H1 (cell line): ENCODE data around the gene ARF4. TPM values are rescaled to one million over a fixed set of nuclear protein-coding genes. Genes with fewer than 3 reads are reported as not detected.

Source experiments
- EGR1 ChIP-seq: IDR thresholded peaks from 2 replicates; pipeline ENCODE4 v1.6.1; 2011; ENCODE audit warnings: low read depth, low read length, borderline replicate concordance
- KDM4A ChIP-seq: IDR thresholded peaks from one replicate; pipeline ENCODE4 v1.7.1; 2012; ENCODE audit warnings: low read depth, mild to moderate bottlenecking, moderate library complexity, low read length, inconsistent platforms; ENCODE audit not compliant: severe bottlenecking
- SP4 ChIP-seq: IDR thresholded peaks from 2 replicates; pipeline ENCODE4 v1.6.1; 2012; ENCODE audit warnings: low read length, inconsistent platforms
- SUZ12 ChIP-seq: fragments of 200-600 bp; sonication (generic); IDR thresholded peaks from 2 replicates; pipeline ENCODE4 v1.6.1; 2012; ENCODE audit warnings: mild to moderate bottlenecking, inconsistent platforms, low read length, moderate library complexity, mixed read lengths
- TAF1 ChIP-seq: IDR thresholded peaks from 2 replicates; pipeline ENCODE4 v1.6.1; 2011; ENCODE audit warnings: mild to moderate bottlenecking, low read depth, low read length
- USF2 ChIP-seq: IDR thresholded peaks from 2 replicates; pipeline ENCODE4 v1.6.1; 2011; ENCODE audit warnings: low read length, improper control_type of control experiment
- YY1 ChIP-seq: IDR thresholded peaks from 2 replicates; pipeline ENCODE4 v1.6.1; 2011; ENCODE audit warnings: low read depth, mild to moderate bottlenecking, low read length
- polyA plus RNA-seq, 7 experiments: library from polyadenylated mRNA; depleted of rRNA in 3 of 7; stranded (reverse) in 5 of 7; unstranded in 2 of 7; fragments of >200 nt in 5 of 7; fragments of 200-250 nt in 2 of 7; gene quantifications; 1 replicate in 5 of 7; 2 replicates in 1 of 7; 4 replicates in 1 of 7; pipeline versions ENCODE4 v1.2.1 to v1.2.3, GENCODE V29; 2011 to 2013; ENCODE audit warnings: missing spikeins in 2 of 7, mixed read lengths in 2 of 7
- total RNA-seq: library from RNA; stranded (reverse); fragmentation: NEBNext Ultra II Directional; extraction: Animal tissue kit (Norgen Biotek cat#: 25700); gene quantifications from 2 replicates; pipeline ENCODE4 v1.2.1, GENCODE V29; 2021
- TF ChIP-seq, protein P1 (sequence below): fragments of 300-600 bp; sonication (generic); IDR thresholded peaks from 2 replicates; pipeline ENCODE4 v1.7.1; 2012; ENCODE audit warnings: low read length, moderate library complexity, mild to moderate bottlenecking, inconsistent platforms; ENCODE audit not compliant: insufficient replicate concordance
- TF ChIP-seq, protein P2 (sequence below): IDR thresholded peaks from 2 replicates; pipeline ENCODE4 v1.6.1; 2011; ENCODE audit warnings: low read depth, mild to moderate bottlenecking, low read length; ENCODE audit not compliant: insufficient read depth

Gene ARF4
- total and polyA plus RNA-seq, 2 of the 8 experiments (the other 6 are each of a cell fraction or from before 2014, with no cell fraction given): 138 to 165 TPM

DNA sequence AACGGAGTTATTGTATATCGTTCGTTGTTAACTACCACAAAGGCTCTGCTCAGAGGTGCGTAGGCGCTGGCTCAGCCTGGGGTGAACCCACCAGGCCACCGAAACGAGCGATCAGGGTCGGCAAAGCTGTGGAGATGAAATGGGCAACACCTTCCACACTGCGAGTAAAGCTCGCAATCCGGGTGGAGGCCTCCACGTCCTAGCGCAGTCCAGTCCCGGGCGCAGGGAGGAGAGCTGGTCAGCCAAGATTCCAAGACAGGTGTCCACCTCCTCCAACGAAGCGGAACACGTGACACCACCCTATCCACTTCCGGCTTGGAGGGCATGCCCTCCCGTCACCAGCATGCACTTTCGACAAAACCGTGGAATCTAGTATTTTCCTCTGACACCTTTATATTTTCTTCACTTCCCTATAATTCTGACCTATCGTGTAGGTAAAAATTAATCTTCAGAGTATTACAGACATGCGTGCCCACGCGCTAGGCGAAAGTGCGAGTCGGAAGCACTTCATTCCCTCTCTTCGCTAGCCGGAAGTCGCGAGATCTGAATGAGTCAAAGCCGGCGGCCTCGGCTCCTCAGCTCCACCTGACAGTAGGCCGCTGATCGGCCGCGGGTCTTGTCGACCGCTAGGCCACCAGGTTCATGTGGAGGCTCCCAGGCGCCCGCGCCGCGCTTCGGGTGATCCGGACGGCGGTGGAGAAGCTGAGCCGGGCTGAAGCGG lies 41.2 kb downstream of the ARF4 start, which contains the start of gene PDE12 (continued):
- TF ChIP-seq, protein P1, sequence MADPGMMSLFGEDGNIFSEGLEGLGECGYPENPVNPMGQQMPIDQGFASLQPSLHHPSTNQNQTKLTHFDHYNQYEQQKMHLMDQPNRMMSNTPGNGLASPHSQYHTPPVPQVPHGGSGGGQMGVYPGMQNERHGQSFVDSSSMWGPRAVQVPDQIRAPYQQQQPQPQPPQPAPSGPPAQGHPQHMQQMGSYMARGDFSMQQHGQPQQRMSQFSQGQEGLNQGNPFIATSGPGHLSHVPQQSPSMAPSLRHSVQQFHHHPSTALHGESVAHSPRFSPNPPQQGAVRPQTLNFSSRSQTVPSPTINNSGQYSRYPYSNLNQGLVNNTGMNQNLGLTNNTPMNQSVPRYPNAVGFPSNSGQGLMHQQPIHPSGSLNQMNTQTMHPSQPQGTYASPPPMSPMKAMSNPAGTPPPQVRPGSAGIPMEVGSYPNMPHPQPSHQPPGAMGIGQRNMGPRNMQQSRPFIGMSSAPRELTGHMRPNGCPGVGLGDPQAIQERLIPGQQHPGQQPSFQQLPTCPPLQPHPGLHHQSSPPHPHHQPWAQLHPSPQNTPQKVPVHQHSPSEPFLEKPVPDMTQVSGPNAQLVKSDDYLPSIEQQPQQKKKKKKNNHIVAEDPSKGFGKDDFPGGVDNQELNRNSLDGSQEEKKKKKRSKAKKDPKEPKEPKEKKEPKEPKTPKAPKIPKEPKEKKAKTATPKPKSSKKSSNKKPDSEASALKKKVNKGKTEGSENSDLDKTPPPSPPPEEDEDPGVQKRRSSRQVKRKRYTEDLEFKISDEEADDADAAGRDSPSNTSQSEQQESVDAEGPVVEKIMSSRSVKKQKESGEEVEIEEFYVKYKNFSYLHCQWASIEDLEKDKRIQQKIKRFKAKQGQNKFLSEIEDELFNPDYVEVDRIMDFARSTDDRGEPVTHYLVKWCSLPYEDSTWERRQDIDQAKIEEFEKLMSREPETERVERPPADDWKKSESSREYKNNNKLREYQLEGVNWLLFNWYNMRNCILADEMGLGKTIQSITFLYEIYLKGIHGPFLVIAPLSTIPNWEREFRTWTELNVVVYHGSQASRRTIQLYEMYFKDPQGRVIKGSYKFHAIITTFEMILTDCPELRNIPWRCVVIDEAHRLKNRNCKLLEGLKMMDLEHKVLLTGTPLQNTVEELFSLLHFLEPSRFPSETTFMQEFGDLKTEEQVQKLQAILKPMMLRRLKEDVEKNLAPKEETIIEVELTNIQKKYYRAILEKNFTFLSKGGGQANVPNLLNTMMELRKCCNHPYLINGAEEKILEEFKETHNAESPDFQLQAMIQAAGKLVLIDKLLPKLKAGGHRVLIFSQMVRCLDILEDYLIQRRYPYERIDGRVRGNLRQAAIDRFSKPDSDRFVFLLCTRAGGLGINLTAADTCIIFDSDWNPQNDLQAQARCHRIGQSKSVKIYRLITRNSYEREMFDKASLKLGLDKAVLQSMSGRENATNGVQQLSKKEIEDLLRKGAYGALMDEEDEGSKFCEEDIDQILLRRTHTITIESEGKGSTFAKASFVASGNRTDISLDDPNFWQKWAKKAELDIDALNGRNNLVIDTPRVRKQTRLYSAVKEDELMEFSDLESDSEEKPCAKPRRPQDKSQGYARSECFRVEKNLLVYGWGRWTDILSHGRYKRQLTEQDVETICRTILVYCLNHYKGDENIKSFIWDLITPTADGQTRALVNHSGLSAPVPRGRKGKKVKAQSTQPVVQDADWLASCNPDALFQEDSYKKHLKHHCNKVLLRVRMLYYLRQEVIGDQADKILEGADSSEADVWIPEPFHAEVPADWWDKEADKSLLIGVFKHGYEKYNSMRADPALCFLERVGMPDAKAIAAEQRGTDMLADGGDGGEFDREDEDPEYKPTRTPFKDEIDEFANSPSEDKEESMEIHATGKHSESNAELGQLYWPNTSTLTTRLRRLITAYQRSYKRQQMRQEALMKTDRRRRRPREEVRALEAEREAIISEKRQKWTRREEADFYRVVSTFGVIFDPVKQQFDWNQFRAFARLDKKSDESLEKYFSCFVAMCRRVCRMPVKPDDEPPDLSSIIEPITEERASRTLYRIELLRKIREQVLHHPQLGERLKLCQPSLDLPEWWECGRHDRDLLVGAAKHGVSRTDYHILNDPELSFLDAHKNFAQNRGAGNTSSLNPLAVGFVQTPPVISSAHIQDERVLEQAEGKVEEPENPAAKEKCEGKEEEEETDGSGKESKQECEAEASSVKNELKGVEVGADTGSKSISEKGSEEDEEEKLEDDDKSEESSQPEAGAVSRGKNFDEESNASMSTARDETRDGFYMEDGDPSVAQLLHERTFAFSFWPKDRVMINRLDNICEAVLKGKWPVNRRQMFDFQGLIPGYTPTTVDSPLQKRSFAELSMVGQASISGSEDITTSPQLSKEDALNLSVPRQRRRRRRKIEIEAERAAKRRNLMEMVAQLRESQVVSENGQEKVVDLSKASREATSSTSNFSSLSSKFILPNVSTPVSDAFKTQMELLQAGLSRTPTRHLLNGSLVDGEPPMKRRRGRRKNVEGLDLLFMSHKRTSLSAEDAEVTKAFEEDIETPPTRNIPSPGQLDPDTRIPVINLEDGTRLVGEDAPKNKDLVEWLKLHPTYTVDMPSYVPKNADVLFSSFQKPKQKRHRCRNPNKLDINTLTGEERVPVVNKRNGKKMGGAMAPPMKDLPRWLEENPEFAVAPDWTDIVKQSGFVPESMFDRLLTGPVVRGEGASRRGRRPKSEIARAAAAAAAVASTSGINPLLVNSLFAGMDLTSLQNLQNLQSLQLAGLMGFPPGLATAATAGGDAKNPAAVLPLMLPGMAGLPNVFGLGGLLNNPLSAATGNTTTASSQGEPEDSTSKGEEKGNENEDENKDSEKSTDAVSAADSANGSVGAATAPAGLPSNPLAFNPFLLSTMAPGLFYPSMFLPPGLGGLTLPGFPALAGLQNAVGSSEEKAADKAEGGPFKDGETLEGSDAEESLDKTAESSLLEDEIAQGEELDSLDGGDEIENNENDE: no peak
- TF ChIP-seq SUZ12 (no peak), KDM4A (peak; percentile 82), TAF1 (peak; percentile 91), USF2 (peak; percentile 85), SP4 (peak; percentile 71; the same call in 1 of the 2 replicates), EGR1 (peak; percentile 77; the same call in 1 of the 2 replicates), YY1 (no peak)
- TF ChIP-seq, protein P2, sequence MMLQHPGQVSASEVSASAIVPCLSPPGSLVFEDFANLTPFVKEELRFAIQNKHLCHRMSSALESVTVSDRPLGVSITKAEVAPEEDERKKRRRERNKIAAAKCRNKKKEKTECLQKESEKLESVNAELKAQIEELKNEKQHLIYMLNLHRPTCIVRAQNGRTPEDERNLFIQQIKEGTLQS: no peak
